Measurements from ENCODE around the gene MBTPS1. TPM values are rescaled to one million over a fixed set of nuclear protein-coding genes. Genes with fewer than 3 reads are reported as not detected.

MBTPS1 gene
- total RNA-seq, 1 donor from 2014 or later: 54.5 TPM

DNA sequence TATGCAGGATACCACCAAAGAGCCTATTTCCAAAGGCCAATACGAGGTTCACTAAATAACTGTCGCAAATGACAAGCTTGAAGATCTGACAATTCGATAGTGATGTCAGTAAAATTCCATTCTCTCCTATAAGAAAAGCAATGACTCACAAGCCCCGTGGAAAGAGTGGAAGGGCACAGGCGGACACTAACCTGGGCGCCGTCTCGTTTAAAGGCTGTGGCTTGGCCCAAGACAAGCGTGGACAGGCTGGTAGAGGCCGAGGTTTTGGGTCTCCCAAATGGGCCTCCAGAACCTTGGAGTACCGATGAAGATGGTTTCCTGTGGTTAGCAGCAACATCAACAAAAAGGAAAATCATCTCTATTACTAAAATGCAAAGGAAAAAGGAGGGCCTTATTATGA, 57.6 kb downstream of the MBTPS1 start:
- H3K9me3 Mint-ChIP-seq: no peaks in the 10 kb centered on the region
- peaks cover 42% of the 10 kb centered on the region for H3K36me3 Mint-ChIP-seq (ENCODE audit: low read depth)
- H3K4me3 Mint-ChIP-seq: no peak overlapping the region
- no peaks in the 10 kb centered on the region for H3K27me3 Mint-ChIP-seq (ENCODE audit: insufficient read depth)
- DNase-seq (ENCODE audit: low spot score): no peak
- H3K4me1 Mint-ChIP-seq (ENCODE audit: low read depth): no peaks in the 10 kb centered on the region
- intact Hi-C loops (cut with micrococcal nuclease): no loop called here
- H3K27ac Mint-ChIP-seq: no peak overlapping the region

DNA sequence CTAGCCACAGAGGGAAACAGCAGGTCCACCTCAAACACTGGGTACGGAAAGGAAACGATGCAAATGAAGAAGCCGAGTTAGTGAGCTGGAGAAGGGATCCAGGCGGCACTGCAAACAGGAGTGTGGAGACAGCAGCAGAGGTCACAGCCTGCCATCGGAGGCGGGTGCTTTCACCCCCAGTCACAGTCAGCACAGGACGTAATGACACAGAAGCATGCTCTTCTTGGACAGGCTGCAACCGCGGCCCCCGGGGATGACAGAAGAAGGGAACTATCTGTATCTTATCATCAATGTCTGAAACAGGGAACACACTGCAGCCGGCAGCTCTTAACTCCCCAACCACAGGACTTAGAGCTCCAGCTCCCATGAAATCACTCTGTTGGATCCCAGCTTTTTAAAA, 58.1 kb downstream of the MBTPS1 start:
- Mint-ChIP-seq H3K27me3 (ENCODE audit: insufficient read depth) (no peaks in the 10 kb centered on the region), H3K4me1 (ENCODE audit: low read depth) (no peaks in the 10 kb centered on the region), H3K4me3 (no peak overlapping the region), H3K27ac (no peak overlapping the region), H3K36me3 (ENCODE audit: low read depth) (peaks cover 47% of the 10 kb centered on the region), H3K9me3 (no peaks in the 10 kb centered on the region)
- intact Hi-C loops (cut with micrococcal nuclease): no loop called here
- DNase-seq (ENCODE audit: low spot score): no peak

DNA sequence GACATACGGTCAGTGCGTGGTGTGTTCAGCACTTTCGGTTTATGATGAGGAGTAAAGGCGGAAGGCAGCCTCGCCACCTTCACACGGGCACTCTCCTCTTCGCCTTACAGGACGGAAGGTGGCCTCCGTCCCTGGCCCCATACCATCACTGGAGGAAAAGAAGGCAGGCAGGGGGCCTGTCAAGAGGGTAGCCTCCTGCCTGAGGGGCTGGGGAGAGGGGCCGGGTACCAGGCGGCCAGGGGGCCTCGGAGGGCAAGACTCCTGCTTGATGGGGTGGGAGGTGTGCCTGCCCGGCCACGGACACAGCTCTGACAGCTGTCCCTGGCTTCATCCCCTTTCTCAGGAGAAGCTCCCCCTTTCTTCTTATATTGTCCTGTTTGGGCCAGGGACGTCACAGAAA, 58.5 kb downstream of the MBTPS1 start:
- Mint-ChIP-seq H3K4me1 (ENCODE audit: low read depth) (no peaks in the 10 kb centered on the region), H3K27me3 (ENCODE audit: insufficient read depth) (no peaks in the 10 kb centered on the region), H3K27ac (no peak overlapping the region), H3K9me3 (no peaks in the 10 kb centered on the region), H3K4me3 (no peak overlapping the region), H3K36me3 (ENCODE audit: low read depth) (peaks cover 46% of the 10 kb centered on the region)
- intact Hi-C loops (cut with micrococcal nuclease): no loop called here
- no peak for DNase-seq (ENCODE audit: low spot score)

- Mint-ChIP-seq H3K27ac (no peak overlapping the region), H3K27me3 (ENCODE audit: insufficient read depth) (no peaks in the 10 kb centered on the region), H3K36me3 (ENCODE audit: low read depth) (peaks cover 49% of the 10 kb centered on the region), H3K4me3 (no peak overlapping the region), H3K4me1 (ENCODE audit: low read depth) (no peaks in the 10 kb centered on the region), H3K9me3 (no peaks in the 10 kb centered on the region)
- intact Hi-C loops (cut with micrococcal nuclease): no loop called here
- DNase-seq (ENCODE audit: low spot score): no peak
Observed at GRCh38 chr16:84056933-84057332, 59.8 kb downstream of the MBTPS1 start.

DNA sequence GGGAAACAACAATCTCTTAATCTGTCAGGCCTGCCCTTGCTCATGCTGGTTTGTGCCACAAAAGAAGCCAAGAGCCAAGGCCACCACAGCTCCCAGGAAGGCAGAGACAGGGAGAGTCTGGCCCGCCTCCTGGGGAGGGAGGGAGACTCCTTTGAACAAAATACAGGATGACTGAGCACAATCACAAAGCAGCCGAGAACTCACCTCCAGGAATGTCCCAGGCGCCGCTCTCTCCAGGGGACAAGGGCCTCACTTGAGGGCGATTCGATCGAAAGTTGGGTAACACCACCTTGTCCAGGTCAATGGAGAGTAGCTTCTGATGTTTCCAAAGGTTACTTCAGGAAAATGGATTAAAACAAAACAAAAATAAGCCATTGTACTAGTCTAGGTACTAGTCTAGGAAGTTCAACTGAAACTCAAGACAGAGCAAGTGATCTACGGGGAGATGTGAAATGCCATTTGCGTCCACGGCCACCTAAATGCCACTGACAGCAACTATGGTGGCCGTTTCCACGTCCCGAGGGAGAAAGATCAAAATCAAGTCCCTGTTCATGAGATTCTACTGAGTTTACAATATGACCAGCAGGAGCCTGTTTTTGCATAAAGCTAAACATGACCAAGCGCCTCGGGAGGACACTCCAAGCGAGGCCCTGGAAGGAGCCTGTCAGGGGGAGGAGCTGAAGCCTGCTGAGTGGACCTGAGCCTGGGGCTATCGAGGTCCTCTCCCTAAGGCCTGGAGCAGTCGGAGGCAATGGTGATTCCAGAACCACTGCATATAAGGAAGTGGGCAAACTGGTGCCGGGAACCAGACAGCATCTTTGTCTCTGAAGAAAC, 60.7 kb downstream of the MBTPS1 start:
- peaks cover 49% of the 10 kb centered on the region for H3K36me3 Mint-ChIP-seq (ENCODE audit: low read depth)
- intact Hi-C loops (cut with micrococcal nuclease): no loop called here
- DNase-seq (ENCODE audit: low spot score): no peak
- no peaks in the 10 kb centered on the region for H3K9me3 Mint-ChIP-seq
- H3K27me3 Mint-ChIP-seq (ENCODE audit: insufficient read depth): no peaks in the 10 kb centered on the region
- H3K27ac Mint-ChIP-seq: no peak overlapping the region
- no peaks in the 10 kb centered on the region for H3K4me1 Mint-ChIP-seq (ENCODE audit: low read depth)
- H3K4me3 Mint-ChIP-seq: no peak overlapping the region

DNA sequence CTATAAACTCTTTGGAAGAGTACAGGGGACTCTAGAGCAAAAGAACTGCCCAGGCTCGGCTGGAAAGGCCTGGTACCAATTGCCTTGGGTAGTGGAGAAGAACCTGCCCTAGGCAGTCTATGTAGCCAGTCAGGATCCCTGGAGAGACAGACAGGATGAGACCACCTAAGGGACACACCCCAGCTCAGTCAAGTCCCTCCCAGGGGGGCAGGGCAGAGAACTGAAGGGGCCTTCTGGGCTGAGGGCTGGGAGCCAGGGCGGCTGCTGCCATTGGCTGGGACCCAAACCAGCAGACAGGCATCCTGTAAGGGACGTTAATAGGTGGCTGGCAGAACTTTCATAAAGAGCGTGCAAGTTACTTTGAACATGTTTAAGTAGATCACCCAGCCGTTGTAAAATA, 61.4 kb downstream of the MBTPS1 start:
- no peaks in the 10 kb centered on the region for H3K4me1 Mint-ChIP-seq (ENCODE audit: low read depth)
- H3K4me3 Mint-ChIP-seq: no peak overlapping the region
- DNase-seq (ENCODE audit: low spot score): no peak
- no peaks in the 10 kb centered on the region for H3K9me3 Mint-ChIP-seq
- no peaks in the 10 kb centered on the region for H3K27me3 Mint-ChIP-seq (ENCODE audit: insufficient read depth)
- intact Hi-C loops (cut with micrococcal nuclease): no loop called here
- H3K27ac Mint-ChIP-seq: no peak overlapping the region
- peaks cover 48% of the 10 kb centered on the region for H3K36me3 Mint-ChIP-seq (ENCODE audit: low read depth)

- no peaks in the 10 kb centered on the region for H3K4me1 Mint-ChIP-seq (ENCODE audit: low read depth)
- no peak overlapping the region for H3K4me3 Mint-ChIP-seq
- no peak overlapping the region for H3K27ac Mint-ChIP-seq
- intact Hi-C loops (cut with micrococcal nuclease): no loop called here
- DNase-seq (ENCODE audit: low spot score): no peak
- peaks cover 45% of the 10 kb centered on the region for H3K36me3 Mint-ChIP-seq (ENCODE audit: low read depth)
- no peaks in the 10 kb centered on the region for H3K27me3 Mint-ChIP-seq (ENCODE audit: insufficient read depth)
- H3K9me3 Mint-ChIP-seq: no peaks in the 10 kb centered on the region
Observed at GRCh38 chr16:84054916-84055315, 61.8 kb downstream of the MBTPS1 start.

DNA sequence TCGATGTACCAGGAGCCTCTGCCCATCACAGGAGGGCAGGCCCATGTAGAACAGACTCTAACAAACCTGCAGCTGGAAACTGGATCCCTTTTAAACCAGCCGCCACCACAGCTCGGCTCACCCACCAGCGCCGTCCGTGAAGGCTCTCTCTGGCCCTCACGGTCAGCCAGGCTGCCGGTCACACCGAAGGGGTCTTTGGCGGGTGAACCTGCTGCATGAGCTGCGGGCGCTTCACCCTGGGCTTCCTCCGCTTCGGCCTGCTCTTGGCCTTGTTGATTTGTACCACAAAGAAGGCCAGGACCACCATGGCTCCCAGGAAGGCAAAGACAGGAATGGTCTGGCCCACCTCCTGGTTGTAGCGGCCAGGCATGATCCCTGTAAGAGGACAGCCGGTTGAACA, 62.5 kb downstream of the MBTPS1 start:
- Mint-ChIP-seq H3K4me3 (no peak overlapping the region), H3K4me1 (ENCODE audit: low read depth) (no peaks in the 10 kb centered on the region), H3K36me3 (ENCODE audit: low read depth) (peaks cover 45% of the 10 kb centered on the region), H3K9me3 (no peaks in the 10 kb centered on the region), H3K27ac (no peak overlapping the region), H3K27me3 (ENCODE audit: insufficient read depth) (no peaks in the 10 kb centered on the region)
- DNase-seq (ENCODE audit: low spot score): no peak
- intact Hi-C loops (cut with micrococcal nuclease): no loop called here

DNA sequence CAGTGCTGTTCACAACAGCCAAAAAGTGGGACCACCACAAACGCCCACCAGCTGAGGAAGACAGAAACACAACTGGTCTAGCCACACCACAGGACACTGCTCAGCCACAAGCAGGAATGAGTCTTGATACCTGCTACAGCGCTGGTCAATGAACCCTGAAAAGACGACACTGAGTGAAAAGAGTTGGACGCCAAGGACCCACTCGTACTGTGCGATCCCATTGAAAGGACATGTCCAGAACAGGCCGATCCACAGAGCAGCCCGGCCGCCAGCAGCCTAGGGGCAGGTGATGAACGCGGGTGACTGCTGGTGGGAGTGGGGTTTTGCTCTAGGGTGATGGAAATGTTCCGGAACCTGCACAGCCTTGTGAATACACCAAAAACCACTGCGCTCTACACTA, 63.5 kb downstream of the MBTPS1 start:
- Mint-ChIP-seq H3K4me1 (ENCODE audit: low read depth) (no peaks in the 10 kb centered on the region), H3K4me3 (no peak overlapping the region), H3K27ac (no peak overlapping the region), H3K36me3 (ENCODE audit: low read depth) (peaks cover 41% of the 10 kb centered on the region), H3K9me3 (no peaks in the 10 kb centered on the region), H3K27me3 (ENCODE audit: insufficient read depth) (no peaks in the 10 kb centered on the region)
- DNase-seq (ENCODE audit: low spot score): no peak
- intact Hi-C loops (cut with micrococcal nuclease): no loop called here

DNA sequence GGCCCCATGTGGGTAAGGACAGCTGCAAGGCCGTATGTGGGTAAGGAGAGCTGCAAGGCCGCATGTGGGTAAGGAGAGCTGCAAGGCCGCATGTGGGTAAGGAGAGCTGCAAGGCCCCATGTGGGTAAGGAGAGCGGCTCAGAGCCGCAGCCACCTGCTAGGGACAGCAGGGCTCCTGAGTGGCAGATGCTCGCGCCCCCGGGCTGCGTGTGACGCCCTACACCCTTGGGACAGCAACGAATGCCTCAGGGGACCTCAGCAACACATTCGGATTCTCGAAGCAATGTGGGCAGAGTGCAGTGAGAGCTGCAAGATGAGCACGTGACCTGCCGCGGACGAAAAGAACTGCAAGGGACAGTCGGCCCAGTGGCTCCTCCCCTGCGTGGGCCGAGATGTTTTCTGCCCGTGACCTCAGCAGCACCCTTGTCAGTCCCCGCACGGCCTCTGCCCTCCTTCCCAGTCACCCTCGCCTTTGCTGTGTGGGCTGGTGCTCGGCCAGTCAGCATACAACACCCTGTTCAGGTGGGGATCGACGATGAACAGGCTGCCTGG, 64.6 kb downstream of the MBTPS1 start:
- H3K27ac Mint-ChIP-seq: no peak overlapping the region
- H3K27me3 Mint-ChIP-seq (ENCODE audit: insufficient read depth): no peaks in the 10 kb centered on the region
- no peak overlapping the region for H3K4me3 Mint-ChIP-seq
- no peaks in the 10 kb centered on the region for H3K9me3 Mint-ChIP-seq
- intact Hi-C loops (cut with micrococcal nuclease): no loop called here
- peaks cover 32% of the 10 kb centered on the region for H3K36me3 Mint-ChIP-seq (ENCODE audit: low read depth)
- DNase-seq (ENCODE audit: low spot score): no peak
- H3K4me1 Mint-ChIP-seq (ENCODE audit: low read depth): no peaks in the 10 kb centered on the region

GRCh38 chr16:84050316-84050715, 66.4 kb downstream of the MBTPS1 start:
- no peak for DNase-seq (ENCODE audit: low spot score)
- no peaks in the 10 kb centered on the region for H3K27me3 Mint-ChIP-seq (ENCODE audit: insufficient read depth)
- intact Hi-C loops (cut with micrococcal nuclease): no loop called here

DNA sequence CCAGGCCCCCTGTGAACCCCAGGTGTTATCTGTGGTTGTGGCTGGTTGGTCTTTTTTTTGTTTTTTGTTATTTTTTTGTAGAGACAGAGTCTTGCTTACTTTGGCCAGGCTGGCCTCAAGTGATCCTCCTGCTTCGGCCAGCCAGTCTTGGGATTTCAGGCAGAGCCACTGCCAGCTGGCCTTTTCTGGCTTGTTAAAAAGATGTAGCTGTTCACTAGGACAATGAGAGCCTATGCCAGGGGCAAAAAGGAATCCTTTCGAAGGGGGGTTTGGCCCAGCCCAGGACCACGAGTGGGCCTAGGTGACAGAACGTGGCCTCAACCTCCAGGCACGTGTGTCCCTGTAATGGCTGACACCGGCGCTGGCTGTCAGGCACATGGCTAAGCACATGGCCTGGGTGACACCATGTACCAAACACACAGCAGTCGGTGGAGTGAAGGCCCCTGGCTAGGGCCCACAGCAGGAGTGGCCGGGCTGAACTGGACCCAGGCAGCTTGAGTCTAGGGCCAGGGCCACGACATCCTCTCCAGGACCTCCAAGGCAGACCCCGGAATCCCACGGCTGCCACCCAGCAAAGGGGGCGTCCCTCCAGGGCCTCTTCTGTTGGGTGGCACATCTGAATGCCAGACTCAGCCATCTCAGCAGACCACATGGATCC, 67.2 kb downstream of the MBTPS1 start:
- no peak for DNase-seq (ENCODE audit: low spot score)
- H3K9me3 Mint-ChIP-seq: no peaks in the 10 kb centered on the region
- H3K27ac Mint-ChIP-seq: no peak overlapping the region
- H3K4me3 Mint-ChIP-seq: no peak overlapping the region
- no peaks in the 10 kb centered on the region for H3K27me3 Mint-ChIP-seq (ENCODE audit: insufficient read depth)
- intact Hi-C loops (cut with micrococcal nuclease): no loop called here
- no peaks in the 10 kb centered on the region for H3K4me1 Mint-ChIP-seq (ENCODE audit: low read depth)
- H3K36me3 Mint-ChIP-seq (ENCODE audit: low read depth): peaks cover 20% of the 10 kb centered on the region

More at GRCh38 chr16:84050316-84050715, 66.4 kb downstream of the MBTPS1 start:
- peaks cover 22% of the 10 kb centered on the region for H3K36me3 Mint-ChIP-seq (ENCODE audit: low read depth)
- H3K4me3 Mint-ChIP-seq: no peak overlapping the region
- no peaks in the 10 kb centered on the region for H3K9me3 Mint-ChIP-seq
- no peaks in the 10 kb centered on the region for H3K4me1 Mint-ChIP-seq (ENCODE audit: low read depth)
- H3K27ac Mint-ChIP-seq: no peak overlapping the region

GRCh38 chr16:84048871-84049270, 67.9 kb downstream of the MBTPS1 start:
- Mint-ChIP-seq H3K27ac (no peak overlapping the region), H3K4me3 (no peak overlapping the region), H3K27me3 (ENCODE audit: insufficient read depth) (peaks cover 6% of the 10 kb centered on the region), H3K4me1 (ENCODE audit: low read depth) (no peaks in the 10 kb centered on the region), H3K36me3 (ENCODE audit: low read depth) (peaks cover 18% of the 10 kb centered on the region), H3K9me3 (no peaks in the 10 kb centered on the region)
- DNase-seq (ENCODE audit: low spot score): no peak
- intact Hi-C loops (cut with micrococcal nuclease): no loop called here

All from activated T-helper 1 cell treated with anti-CD3 and anti-CD28 coated beads, Interleukin-12 subunit alpha, Interleukin-12 subunit beta, Interleukin-2, Interleukin-4 antibody, amounts not matched to agents 30 ng/mL and 10 ng/mL and 1 ng/mL, durations not matched to agents 14 hours and 24 hours and 36 hours (primary cell).